ENCODE data around the gene PPP1R3D. TPM values are rescaled to one million over a fixed set of nuclear protein-coding genes. Genes with fewer than 3 reads are reported as not detected.

Gene PPP1R3D
- total and polyA plus RNA-seq, 9 of the 15 experiments (the other 6 are each of a cell fraction or from before 2014, with no cell fraction given) = 0.35 to 3.3 (median 1.8) TPM

- no peak for TF ChIP-seq COPS2 (conservative IDR thresholded peaks at IDR 0.05)
- peak; percentile 83; the same call in 1 of the 2 replicates for TF ChIP-seq VEZF1 (CRISPR knock-in tag; IDR thresholded peaks at IDR 0.05)
- TF ChIP-seq ZBTB1 (CRISPR knock-in tag; IDR thresholded peaks at IDR 0.05; ENCODE audit: borderline replicate concordance, low read depth) = no peak
- no peak for TF ChIP-seq SOX6 (IDR thresholded peaks at IDR 0.05)
- TF ChIP-seq THAP7 (CRISPR knock-in tag; IDR thresholded peaks at IDR 0.05) = no peak
- TF ChIP-seq ZNF586 (CRISPR knock-in tag; conservative IDR thresholded peaks at IDR 0.05) = no peak
- TF ChIP-seq NBN (IDR thresholded peaks at IDR 0.05; ENCODE audit: low read depth) = no peak
- TF ChIP-seq E2F3 (CRISPR knock-in tag; IDR thresholded peaks at IDR 0.05) = peak; percentile 64; the same call in 1 of the 2 replicates
- no peak for TF ChIP-seq CBX1 (IDR thresholded peaks at IDR 0.05; ENCODE audit: low read depth)
- TF ChIP-seq, protein P1, sequence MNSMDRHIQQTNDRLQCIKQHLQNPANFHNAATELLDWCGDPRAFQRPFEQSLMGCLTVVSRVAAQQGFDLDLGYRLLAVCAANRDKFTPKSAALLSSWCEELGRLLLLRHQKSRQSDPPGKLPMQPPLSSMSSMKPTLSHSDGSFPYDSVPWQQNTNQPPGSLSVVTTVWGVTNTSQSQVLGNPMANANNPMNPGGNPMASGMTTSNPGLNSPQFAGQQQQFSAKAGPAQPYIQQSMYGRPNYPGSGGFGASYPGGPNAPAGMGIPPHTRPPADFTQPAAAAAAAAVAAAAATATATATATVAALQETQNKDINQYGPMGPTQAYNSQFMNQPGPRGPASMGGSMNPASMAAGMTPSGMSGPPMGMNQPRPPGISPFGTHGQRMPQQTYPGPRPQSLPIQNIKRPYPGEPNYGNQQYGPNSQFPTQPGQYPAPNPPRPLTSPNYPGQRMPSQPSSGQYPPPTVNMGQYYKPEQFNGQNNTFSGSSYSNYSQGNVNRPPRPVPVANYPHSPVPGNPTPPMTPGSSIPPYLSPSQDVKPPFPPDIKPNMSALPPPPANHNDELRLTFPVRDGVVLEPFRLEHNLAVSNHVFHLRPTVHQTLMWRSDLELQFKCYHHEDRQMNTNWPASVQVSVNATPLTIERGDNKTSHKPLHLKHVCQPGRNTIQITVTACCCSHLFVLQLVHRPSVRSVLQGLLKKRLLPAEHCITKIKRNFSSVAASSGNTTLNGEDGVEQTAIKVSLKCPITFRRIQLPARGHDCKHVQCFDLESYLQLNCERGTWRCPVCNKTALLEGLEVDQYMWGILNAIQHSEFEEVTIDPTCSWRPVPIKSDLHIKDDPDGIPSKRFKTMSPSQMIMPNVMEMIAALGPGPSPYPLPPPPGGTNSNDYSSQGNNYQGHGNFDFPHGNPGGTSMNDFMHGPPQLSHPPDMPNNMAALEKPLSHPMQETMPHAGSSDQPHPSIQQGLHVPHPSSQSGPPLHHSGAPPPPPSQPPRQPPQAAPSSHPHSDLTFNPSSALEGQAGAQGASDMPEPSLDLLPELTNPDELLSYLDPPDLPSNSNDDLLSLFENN (IDR thresholded peaks at IDR 0.05; ENCODE audit: low read depth in 2 of 2, low read length in 2 of 2) = no peak
- no peak for TF ChIP-seq POU5F1 (IDR thresholded peaks at IDR 0.05; ENCODE audit: borderline replicate concordance, low read depth, low read length, partially characterized antibody)
- TF ChIP-seq, protein P2, sequence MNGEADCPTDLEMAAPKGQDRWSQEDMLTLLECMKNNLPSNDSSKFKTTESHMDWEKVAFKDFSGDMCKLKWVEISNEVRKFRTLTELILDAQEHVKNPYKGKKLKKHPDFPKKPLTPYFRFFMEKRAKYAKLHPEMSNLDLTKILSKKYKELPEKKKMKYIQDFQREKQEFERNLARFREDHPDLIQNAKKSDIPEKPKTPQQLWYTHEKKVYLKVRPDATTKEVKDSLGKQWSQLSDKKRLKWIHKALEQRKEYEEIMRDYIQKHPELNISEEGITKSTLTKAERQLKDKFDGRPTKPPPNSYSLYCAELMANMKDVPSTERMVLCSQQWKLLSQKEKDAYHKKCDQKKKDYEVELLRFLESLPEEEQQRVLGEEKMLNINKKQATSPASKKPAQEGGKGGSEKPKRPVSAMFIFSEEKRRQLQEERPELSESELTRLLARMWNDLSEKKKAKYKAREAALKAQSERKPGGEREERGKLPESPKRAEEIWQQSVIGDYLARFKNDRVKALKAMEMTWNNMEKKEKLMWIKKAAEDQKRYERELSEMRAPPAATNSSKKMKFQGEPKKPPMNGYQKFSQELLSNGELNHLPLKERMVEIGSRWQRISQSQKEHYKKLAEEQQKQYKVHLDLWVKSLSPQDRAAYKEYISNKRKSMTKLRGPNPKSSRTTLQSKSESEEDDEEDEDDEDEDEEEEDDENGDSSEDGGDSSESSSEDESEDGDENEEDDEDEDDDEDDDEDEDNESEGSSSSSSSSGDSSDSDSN (IDR thresholded peaks at IDR 0.05; ENCODE audit: borderline replicate concordance in 1 of 2, low read depth in 2 of 2, low read length in 2 of 2) = no peak
- no peak for TF ChIP-seq SPI1 (IDR thresholded peaks at IDR 0.05; ENCODE audit: borderline replicate concordance, low read depth, low read length)
- no peak for TF ChIP-seq NR0B1 (IDR thresholded peaks at IDR 0.05; ENCODE audit: partially characterized antibody)
- no peak for TF ChIP-seq SNIP1 (IDR thresholded peaks at IDR 0.05; ENCODE audit: low read depth)
- no peak for TF ChIP-seq SMARCA4 (IDR thresholded peaks at IDR 0.05)
- TF ChIP-seq, protein P3, sequence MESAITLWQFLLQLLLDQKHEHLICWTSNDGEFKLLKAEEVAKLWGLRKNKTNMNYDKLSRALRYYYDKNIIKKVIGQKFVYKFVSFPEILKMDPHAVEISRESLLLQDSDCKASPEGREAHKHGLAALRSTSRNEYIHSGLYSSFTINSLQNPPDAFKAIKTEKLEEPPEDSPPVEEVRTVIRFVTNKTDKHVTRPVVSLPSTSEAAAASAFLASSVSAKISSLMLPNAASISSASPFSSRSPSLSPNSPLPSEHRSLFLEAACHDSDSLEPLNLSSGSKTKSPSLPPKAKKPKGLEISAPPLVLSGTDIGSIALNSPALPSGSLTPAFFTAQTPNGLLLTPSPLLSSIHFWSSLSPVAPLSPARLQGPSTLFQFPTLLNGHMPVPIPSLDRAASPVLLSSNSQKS (CRISPR knock-in tag; IDR thresholded peaks at IDR 0.05) = no peak
- no peak for TF ChIP-seq TCF3 (CRISPR knock-in tag; IDR thresholded peaks at IDR 0.05)
Observed at GRCh38 chr20:59933296-59933848, 6.7 kb downstream of the PPP1R3D start, which contains the start of gene SYCP2 (continued).
